GM18499 (cell line): Measurements from ENCODE around the gene PPBP.
"Not testable (repeated sequence)": the region's sequence is repeated elsewhere in the genome, so short reads cannot be mapped to it uniquely, and the experiment has no call there.

Experiments used
- ATAC-seq: cut with Tn5 transposase; IDR thresholded peaks from one replicate; pipeline ENCODE4 v1.9.1; 2021; ENCODE audit warnings: moderate number of reproducible peaks; ENCODE audit not compliant: insufficient read depth, unreplicated experiment

The PPBP gene

DNA sequence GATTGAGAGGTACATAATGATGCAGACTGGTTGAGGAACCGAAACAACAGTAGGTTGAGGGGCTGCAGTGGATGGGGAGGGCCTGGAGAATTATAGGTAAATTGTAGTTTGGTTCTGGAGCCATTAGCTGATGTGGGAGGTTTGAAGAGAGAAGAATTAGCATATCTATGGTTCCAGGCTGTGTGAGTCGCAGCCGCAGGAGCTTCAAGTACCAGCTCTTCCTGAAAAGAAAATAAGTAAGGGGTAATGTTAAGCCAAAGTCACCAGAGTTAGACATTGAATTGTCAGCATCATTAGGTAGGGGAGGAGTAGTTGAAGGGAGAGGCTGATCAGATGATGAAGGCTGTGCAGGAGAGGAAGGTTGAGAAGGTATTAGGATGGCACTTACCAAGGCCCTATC is 35.6 kb downstream of the PPBP start:
- no peak for ATAC-seq

GRCh38 chr4:73950376-73950920 is 37.5 kb downstream of the PPBP start:
- ATAC-seq = not testable (repeated sequence)

GRCh38 chr4:73948990-73949706 is 38.8 kb downstream of the PPBP start:
- no peak for ATAC-seq

DNA sequence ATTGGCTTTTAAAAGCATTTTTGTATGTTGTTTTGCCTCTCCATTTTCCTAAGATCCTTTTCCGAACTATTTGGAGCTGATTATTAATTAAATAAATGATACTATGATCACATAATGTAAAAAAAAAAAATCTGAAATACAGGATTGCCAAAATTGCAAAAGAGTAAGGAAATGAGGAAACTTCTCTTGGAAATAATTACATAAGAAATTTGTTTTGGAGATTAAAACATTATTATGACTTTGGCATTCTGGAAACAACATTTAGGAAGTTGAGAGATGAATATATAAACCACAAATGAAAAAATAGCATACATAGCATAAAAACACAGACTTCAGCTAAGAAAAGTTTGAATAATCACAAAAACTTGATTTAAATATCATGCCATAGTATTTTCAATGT is 39.7 kb downstream of the PPBP start:
- ATAC-seq = no peak

DNA sequence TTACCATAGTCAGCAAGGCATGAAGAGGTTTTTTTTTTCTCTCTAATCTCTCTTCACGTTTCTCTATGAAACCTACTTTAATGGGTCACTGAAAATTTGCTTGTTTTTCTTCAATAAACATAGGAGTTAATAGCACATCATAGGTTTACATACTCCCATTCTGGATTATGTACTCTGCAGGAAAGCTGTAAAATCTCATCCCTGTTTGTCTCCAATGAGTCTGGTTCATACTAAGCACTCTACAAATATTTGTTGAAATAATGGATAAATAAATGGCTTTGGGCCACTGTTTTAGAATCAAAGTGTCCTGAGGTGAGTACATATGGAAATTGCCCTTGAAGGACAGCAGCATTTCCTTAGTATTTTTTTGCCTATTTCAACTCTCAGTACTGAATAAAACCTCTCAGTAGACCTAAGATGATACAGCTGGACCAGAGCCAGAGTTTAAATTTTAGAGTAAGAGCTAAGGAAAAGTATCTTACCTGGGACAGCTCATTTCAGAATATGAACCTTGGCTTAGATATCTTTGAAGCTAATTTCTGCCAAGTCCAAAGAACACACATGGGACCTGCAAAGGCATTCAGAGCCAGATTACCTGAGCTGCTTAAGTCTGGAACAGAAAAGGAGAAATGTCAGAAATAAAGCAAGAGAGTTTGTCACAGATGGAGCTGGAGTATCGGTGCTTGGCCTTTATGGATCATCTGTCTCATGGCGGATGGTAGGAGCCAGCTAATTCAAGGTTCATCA is 40.6 kb downstream of the PPBP start:
- no peak for ATAC-seq

GRCh38 chr4:73945674-73946449 is 42.1 kb downstream of the PPBP start:
- ATAC-seq = no peak

GRCh38 chr4:73945140-73945539 is 42.9 kb downstream of the PPBP start:
- ATAC-seq = no peak

DNA sequence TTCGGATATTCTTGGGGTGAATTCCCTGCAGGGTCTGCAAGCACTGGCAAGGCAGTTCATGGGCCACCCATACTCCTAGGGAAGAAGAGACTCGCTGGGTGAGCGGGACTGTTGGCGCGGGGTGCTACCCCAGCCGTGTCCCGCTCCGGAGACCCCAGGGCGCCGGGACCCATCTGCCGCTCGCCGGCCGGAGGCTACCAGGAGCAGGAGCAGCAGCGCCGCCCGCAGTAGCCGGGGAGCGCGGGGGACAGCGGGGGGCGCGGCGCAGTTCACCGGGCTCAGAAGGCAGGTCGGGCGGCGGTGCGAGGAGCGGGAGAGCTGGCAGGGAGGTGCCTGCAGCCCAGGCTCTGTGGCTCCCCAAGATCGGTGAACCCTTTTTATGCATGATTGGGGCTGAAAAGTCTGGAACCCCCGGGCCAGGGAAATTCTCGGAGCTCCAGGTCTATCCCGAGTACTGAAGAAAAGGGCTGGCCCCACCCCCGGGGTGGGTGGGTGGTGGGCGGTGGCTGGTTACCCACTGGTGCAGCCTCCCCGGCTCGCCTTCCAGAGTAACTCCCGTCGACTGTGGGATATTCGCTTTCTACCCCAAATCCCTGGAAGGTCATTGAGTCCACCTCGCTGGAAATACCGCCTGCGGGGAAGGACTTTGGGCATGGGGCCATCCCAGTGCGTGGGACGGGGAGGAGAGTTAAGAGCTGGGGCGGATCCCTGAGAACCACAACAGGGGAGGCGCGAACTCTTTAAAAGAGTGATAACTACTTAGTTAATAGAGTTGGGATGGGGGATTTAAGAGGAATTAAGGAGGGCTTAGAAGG is 43.7 kb downstream of the PPBP start:
- ATAC-seq = no peak

DNA sequence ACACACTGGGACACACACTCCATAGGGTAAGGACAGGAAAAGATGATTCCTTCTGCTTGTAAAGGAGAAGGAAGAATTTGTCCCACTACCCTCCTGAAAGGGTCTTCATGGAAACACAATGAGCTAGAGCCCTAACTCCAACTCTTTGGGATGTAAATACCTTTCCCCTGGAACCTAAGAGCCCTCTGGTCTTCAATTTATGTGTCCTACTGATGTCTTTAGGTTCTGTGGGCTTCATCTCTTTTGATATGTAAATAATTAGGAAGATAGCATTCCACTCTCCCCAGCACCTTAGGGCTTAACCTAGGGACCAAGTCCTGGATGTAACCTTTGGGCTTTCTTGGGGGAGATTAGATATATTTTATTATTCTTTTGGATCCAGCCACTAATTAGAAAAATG is 44.4 kb downstream of the PPBP start:
- no peak for ATAC-seq

DNA sequence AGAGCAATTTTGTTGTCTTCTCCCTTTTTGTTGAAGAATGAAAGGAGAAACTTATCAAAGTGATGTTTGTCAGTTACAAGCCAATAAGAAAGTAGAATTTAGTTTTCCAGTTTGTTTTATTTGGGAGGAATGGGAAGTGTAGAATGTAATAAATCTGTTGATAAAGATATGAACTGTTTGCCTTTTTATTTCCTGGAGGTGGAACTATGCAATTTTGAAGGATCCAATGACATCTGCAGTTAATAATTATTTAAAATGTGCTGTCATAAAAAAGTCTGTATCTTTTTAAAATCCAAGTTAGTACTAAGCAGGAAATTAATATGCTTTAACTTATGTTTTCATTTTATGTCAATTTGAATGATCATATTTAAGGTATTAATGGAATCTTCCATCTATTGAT is 51.0 kb downstream of the PPBP start:
- ATAC-seq = no peak
